ENCODE measurements around the gene BAIAP2L2.

The BAIAP2L2 gene

GRCh38 chr22:38036392-38037062 is 74.0 kb downstream of the BAIAP2L2 start:
- DNase-seq = no peak

GRCh38 chr22:38035530-38035885 is 75.0 kb downstream of the BAIAP2L2 start:
- DNase-seq = peak; percentile 42

Data from NCI-H2171 (cell line).